Measurements from ENCODE around the gene TCN2. TPM values are rescaled to one million over a fixed set of nuclear protein-coding genes. Genes with fewer than 3 reads are reported as not detected.

TCN2 gene
- total and polyA plus RNA-seq, 9 of the 15 experiments (the other 6 are each of a cell fraction or from before 2014, with no cell fraction given) = 0.88 to 5.4 (median 1.7) TPM

- Histone ChIP-seq H4K20me1 (replicated peaks; ENCODE audit: control insufficient read depth, insufficient read depth, low read length) (no peaks in the 10 kb centered on the region), H3K27ac (ENCODE audit: extremely low read depth, low read depth, low read length) (no peak overlapping the region), H2AFZ (ENCODE audit: low read depth, low read length) (no peak overlapping the region), H3K79me2 (ENCODE audit: control insufficient read depth, insufficient read depth, low read length) (no peaks in the 10 kb centered on the region), H3K36me3 (ENCODE audit: control insufficient read depth, insufficient read depth, low read length) (no peaks in the 10 kb centered on the region), H3K9me1 (ENCODE audit: control insufficient read depth, insufficient read depth, low read length) (no peaks in the 10 kb centered on the region), H3K27me3 (ENCODE audit: control insufficient read depth in 2 of 2, insufficient read depth in 2 of 2, low read length in 2 of 2) (no peaks in the 10 kb centered on the region), H3K4me3 (no peak overlapping the region), H3K9me3 (replicated peaks; ENCODE audit: control insufficient read depth, insufficient read depth, low read depth, low read length) (no peaks in the 10 kb centered on the region), H3K9ac (ENCODE audit: insufficient read depth in 1 of 2, low read depth in 2 of 2, low read length in 2 of 2) (no peak overlapping the region), H3K4me2 (ENCODE audit: insufficient read depth, low read length) (no peak overlapping the region), H3K4me1 (replicated peaks in 1 of 2; ENCODE audit: control insufficient read depth in 2 of 2, insufficient read depth in 2 of 2, low read length in 2 of 2) (peaks cover 17 to 25% of the 10 kb centered on the region in 2 experiments; a peak in 4 of 5 replicates)
- intact Hi-C loops (cut with micrococcal nuclease) (no loop called here), in situ Hi-C loops (cut with MboI) (no loop called here)
- ChIA-PET POLR2A (no interaction called here), CTCF (ENCODE audit: low intra/inter-chr PET ratio) (no interaction called here)
- WGBS (ENCODE audit: insufficient coverage, low coverage, missing lambda C conversion rate) = 49% methylated on average over 3 of the region's 3 CpGs
- ATAC-seq (no peak), FAIRE-seq (no peak), DNase-seq (ENCODE audit: extremely low read depth in 1 of 4, low spot score in 3 of 4) (no peak)
- no TSS peak for BruUV-seq (replicated peaks)
- no peak for TF ChIP-seq ZNF354B (CRISPR knock-in tag; IDR thresholded peaks at IDR 0.05)
- TF ChIP-seq ERF (CRISPR knock-in tag; IDR thresholded peaks at IDR 0.05) = no peak
Observed at GRCh38 chr22:30647536-30647935, 40.6 kb downstream of the TCN2 start.

GRCh38 chr22:30648825-30649224 lies 41.9 kb downstream of the TCN2 start:
- Histone ChIP-seq H3K4me1 (replicated peaks in 1 of 2; ENCODE audit: control insufficient read depth in 2 of 2, insufficient read depth in 2 of 2, low read length in 2 of 2) (peaks cover 17 to 19% of the 10 kb centered on the region in 2 experiments; a peak in 4 of 5 replicates), H2AFZ (ENCODE audit: low read depth, low read length) (no peak overlapping the region), H3K27ac (ENCODE audit: extremely low read depth, low read depth, low read length) (no peak overlapping the region; the same call in 2 of the 3 replicates), H3K4me2 (ENCODE audit: insufficient read depth, low read length) (no peak overlapping the region), H3K4me3 (no peak overlapping the region), H3K9me3 (replicated peaks; ENCODE audit: control insufficient read depth, insufficient read depth, low read depth, low read length) (no peaks in the 10 kb centered on the region), H3K9me1 (ENCODE audit: control insufficient read depth, insufficient read depth, low read length) (no peaks in the 10 kb centered on the region), H3K79me2 (ENCODE audit: control insufficient read depth, insufficient read depth, low read length) (no peaks in the 10 kb centered on the region), H3K27me3 (ENCODE audit: control insufficient read depth in 2 of 2, insufficient read depth in 2 of 2, low read length in 2 of 2) (no peaks in the 10 kb centered on the region), H4K20me1 (replicated peaks; ENCODE audit: control insufficient read depth, insufficient read depth, low read length) (no peaks in the 10 kb centered on the region), H3K9ac (ENCODE audit: insufficient read depth in 1 of 2, low read depth in 2 of 2, low read length in 2 of 2) (peak overlapping the region in 1 of 2 experiments; percentile 66; a peak in 1 of 4 replicates), H3K36me3 (ENCODE audit: control insufficient read depth, insufficient read depth, low read length) (no peaks in the 10 kb centered on the region)
- no peak for TF ChIP-seq MBD1 (CRISPR knock-in tag; IDR thresholded peaks at IDR 0.05)
- TF ChIP-seq RBM25 (IDR thresholded peaks at IDR 0.05; ENCODE audit: low read depth, low read length, severe bottlenecking) = peak; percentile 62
- TF ChIP-seq GABPB2 (CRISPR knock-in tag; conservative IDR thresholded peaks at IDR 0.05) = no peak
- TF ChIP-seq ZEB2 (IDR thresholded peaks at IDR 0.05) = no peak
- TF ChIP-seq TBP (optimal IDR thresholded peaks at IDR 0.05; ENCODE audit: low read depth, low read length) = no peak
- TF ChIP-seq TRIM28 (IDR thresholded peaks at IDR 0.05) = no peak
- TF ChIP-seq BCOR (IDR thresholded peaks at IDR 0.05) = peak; percentile 44; the same call in 1 of the 2 replicates
- TF ChIP-seq ETV1 (tag; conservative IDR thresholded peaks at IDR 0.05; ENCODE audit: low read depth) = no peak
- ChIA-PET POLR2A (interaction anchor here (0.7 to 1.6 kb wide), 4 partner anchors 10 to 120 kb away, joined by 3 to 4 read pairs (median 4); no protein-coding TSS in a partner anchor), CTCF (ENCODE audit: low intra/inter-chr PET ratio) (no interaction called here)
- intact Hi-C loops (cut with micrococcal nuclease) = no loop called here
- FAIRE-seq (no peak), ATAC-seq (no peak), DNase-seq (ENCODE audit: extremely low read depth in 1 of 4, low spot score in 3 of 4) (no peak)
- WGBS (ENCODE audit: insufficient coverage, low coverage, missing lambda C conversion rate) = 83% methylated on average over 3 of the region's 3 CpGs
- in situ Hi-C loops (cut with MboI) = no loop called here
- no TSS peak for BruUV-seq (replicated peaks)

All from K562 (cell line).